Measurements from ENCODE around the gene ZNF778.
A peak's percentile ranks its signal among the peaks of the same experiment; 100 is the strongest.

ZNF778 gene

DNA sequence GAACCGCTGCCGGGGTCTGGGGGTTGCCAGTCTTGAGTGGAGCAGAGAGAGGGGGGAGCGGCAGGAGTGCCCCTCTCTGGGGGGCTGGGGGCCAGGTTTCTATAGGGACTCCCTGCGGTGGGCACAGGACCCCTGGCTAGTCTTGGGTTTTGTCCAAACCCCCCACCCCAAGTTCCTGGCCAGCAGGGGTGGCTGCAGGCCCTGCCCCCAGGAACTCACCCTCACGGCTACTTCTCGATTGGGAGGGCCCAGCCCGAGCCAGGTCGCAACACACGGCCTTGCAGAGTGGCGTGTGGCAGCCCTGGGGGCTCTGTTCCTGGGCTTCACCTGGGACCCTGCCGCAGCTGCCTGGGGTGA, 45.4 kb upstream of the ZNF778 start:
- no peak for DNase-seq (ENCODE audit: low read depth in 2 of 2)
- TF ChIP-seq CTCF (IDR thresholded peaks at IDR 0.05; ENCODE audit: low read depth, low read length), result no peak
- no peak overlapping the region for H3K4me3 ChIP-seq (replicated peaks in 1 of 2; ENCODE audit: low read depth in 2 of 2, low read length in 2 of 2)

- no peak for TF ChIP-seq CTCF (IDR thresholded peaks at IDR 0.05; ENCODE audit: low read depth, low read length)
- no peak overlapping the region for H3K4me3 ChIP-seq (replicated peaks in 1 of 2; ENCODE audit: low read depth in 2 of 2, low read length in 2 of 2)
- no peak for DNase-seq (ENCODE audit: low read depth in 2 of 2)
These were observed 44.9 kb upstream of the ZNF778 start for GRCh38 chr16:89172528-89173173.

GRCh38 chr16:89173174-89173921, 44.2 kb upstream of the ZNF778 start:
- no peak for TF ChIP-seq CTCF (IDR thresholded peaks at IDR 0.05; ENCODE audit: low read depth, low read length)
- H3K4me3 ChIP-seq (replicated peaks in 1 of 2; ENCODE audit: low read depth in 2 of 2, low read length in 2 of 2), result no peak overlapping the region
- no peak for DNase-seq (ENCODE audit: low read depth in 2 of 2)

- no peak overlapping the region for H3K4me3 ChIP-seq (replicated peaks in 1 of 2; ENCODE audit: low read depth in 2 of 2, low read length in 2 of 2)
- no peak for TF ChIP-seq CTCF (IDR thresholded peaks at IDR 0.05; ENCODE audit: low read depth, low read length)
- DNase-seq (ENCODE audit: low read depth in 2 of 2), result no peak
These were observed 43.3 kb upstream of the ZNF778 start for GRCh38 chr16:89174055-89174827.

GRCh38 chr16:89174877-89175276, 42.6 kb upstream of the ZNF778 start:
- no peak for TF ChIP-seq CTCF (IDR thresholded peaks at IDR 0.05; ENCODE audit: low read depth, low read length)
- peak in 1 of 2 donors; percentile 33 for DNase-seq (ENCODE audit: low read depth in 2 of 2)
- no peak overlapping the region for H3K4me3 ChIP-seq (replicated peaks in 1 of 2; ENCODE audit: low read depth in 2 of 2, low read length in 2 of 2)

GRCh38 chr16:89175280-89176146, 42.0 kb upstream of the ZNF778 start:
- no peak for TF ChIP-seq CTCF (IDR thresholded peaks at IDR 0.05; ENCODE audit: low read depth, low read length)
- no peak overlapping the region for H3K4me3 ChIP-seq (replicated peaks in 1 of 2; ENCODE audit: low read depth in 2 of 2, low read length in 2 of 2)
- DNase-seq (ENCODE audit: low read depth in 2 of 2), result no peak

Data from cardiac fibroblast (primary cell).